ENCODE data around the gene PRSS2. TPM values are rescaled to one million over a fixed set of nuclear protein-coding genes. Genes with fewer than 3 reads are reported as not detected.

Gene PRSS2
- total RNA-seq, 1 experiment from 2014 or later: 22.4 TPM

- ChIA-PET CTCF (interaction anchor here (0.9 kb wide), 1 partner anchor 153 kb away, joined by 3 read pairs; no protein-coding TSS in a partner anchor), POLR2A (no interaction called here)
- DNase-seq (ENCODE audit: low read depth, low spot score) (no peak), ATAC-seq (no peak)
- TF ChIP-seq TCF7L2 (IDR thresholded peaks at IDR 0.05; ENCODE audit: low read depth, low read length) (no peak), SIN3A (IDR thresholded peaks at IDR 0.05; ENCODE audit: borderline replicate concordance, insufficient read depth, low read depth, low read length) (no peak), POLR2AphosphoS5 (IDR thresholded peaks at IDR 0.05; ENCODE audit: low read depth, low read length) (no peak)
- TF ChIP-seq, protein P1, sequence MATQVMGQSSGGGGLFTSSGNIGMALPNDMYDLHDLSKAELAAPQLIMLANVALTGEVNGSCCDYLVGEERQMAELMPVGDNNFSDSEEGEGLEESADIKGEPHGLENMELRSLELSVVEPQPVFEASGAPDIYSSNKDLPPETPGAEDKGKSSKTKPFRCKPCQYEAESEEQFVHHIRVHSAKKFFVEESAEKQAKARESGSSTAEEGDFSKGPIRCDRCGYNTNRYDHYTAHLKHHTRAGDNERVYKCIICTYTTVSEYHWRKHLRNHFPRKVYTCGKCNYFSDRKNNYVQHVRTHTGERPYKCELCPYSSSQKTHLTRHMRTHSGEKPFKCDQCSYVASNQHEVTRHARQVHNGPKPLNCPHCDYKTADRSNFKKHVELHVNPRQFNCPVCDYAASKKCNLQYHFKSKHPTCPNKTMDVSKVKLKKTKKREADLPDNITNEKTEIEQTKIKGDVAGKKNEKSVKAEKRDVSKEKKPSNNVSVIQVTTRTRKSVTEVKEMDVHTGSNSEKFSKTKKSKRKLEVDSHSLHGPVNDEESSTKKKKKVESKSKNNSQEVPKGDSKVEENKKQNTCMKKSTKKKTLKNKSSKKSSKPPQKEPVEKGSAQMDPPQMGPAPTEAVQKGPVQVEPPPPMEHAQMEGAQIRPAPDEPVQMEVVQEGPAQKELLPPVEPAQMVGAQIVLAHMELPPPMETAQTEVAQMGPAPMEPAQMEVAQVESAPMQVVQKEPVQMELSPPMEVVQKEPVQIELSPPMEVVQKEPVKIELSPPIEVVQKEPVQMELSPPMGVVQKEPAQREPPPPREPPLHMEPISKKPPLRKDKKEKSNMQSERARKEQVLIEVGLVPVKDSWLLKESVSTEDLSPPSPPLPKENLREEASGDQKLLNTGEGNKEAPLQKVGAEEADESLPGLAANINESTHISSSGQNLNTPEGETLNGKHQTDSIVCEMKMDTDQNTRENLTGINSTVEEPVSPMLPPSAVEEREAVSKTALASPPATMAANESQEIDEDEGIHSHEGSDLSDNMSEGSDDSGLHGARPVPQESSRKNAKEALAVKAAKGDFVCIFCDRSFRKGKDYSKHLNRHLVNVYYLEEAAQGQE (IDR thresholded peaks at IDR 0.05; ENCODE audit: insufficient read depth in 1 of 2, low read depth in 2 of 2, low read length in 1 of 2): no peak
- TF ChIP-seq, protein P2, sequence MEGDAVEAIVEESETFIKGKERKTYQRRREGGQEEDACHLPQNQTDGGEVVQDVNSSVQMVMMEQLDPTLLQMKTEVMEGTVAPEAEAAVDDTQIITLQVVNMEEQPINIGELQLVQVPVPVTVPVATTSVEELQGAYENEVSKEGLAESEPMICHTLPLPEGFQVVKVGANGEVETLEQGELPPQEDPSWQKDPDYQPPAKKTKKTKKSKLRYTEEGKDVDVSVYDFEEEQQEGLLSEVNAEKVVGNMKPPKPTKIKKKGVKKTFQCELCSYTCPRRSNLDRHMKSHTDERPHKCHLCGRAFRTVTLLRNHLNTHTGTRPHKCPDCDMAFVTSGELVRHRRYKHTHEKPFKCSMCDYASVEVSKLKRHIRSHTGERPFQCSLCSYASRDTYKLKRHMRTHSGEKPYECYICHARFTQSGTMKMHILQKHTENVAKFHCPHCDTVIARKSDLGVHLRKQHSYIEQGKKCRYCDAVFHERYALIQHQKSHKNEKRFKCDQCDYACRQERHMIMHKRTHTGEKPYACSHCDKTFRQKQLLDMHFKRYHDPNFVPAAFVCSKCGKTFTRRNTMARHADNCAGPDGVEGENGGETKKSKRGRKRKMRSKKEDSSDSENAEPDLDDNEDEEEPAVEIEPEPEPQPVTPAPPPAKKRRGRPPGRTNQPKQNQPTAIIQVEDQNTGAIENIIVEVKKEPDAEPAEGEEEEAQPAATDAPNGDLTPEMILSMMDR (IDR thresholded peaks at IDR 0.05): no peak
- intact Hi-C loops (cut with micrococcal nuclease; ENCODE audit: unreplicated experiment): loop anchor here (10.0 kb wide), 2 partner anchors 71 to 181 kb away; no protein-coding TSS in a partner anchor
- no peak overlapping the region for H3K4me3 ChIP-seq (ENCODE audit: low read depth in 2 of 2, low read length in 2 of 2)
- in situ Hi-C loops (cut with HindIII; ENCODE audit: low pct_unique_long_range_greater_than_20kb, low sequenced_read_pairs): no loop called here
- BruUV-seq (replicated peaks): no TSS peak
- no peaks in the 10 kb centered on the region for H3K4me1 ChIP-seq (ENCODE audit: control insufficient read depth, insufficient read depth, low read length)
- no peaks in the 10 kb centered on the region for H3K36me3 ChIP-seq (ENCODE audit: control insufficient read depth, insufficient read depth, low read length)
- H3K27me3 ChIP-seq (ENCODE audit: control insufficient read depth, insufficient read depth, low read length): peaks cover 8% of the 10 kb centered on the region; the same call in 1 of the 2 replicates
- H3K27ac ChIP-seq (ENCODE audit: low read length): no peak overlapping the region
- H3K9me3 ChIP-seq (ENCODE audit: control insufficient read depth, insufficient read depth, low read depth, low read length): no peaks in the 10 kb centered on the region
Measured at GRCh38 chr7:142785841-142786250, 15.1 kb downstream of the PRSS2 start.

DNA sequence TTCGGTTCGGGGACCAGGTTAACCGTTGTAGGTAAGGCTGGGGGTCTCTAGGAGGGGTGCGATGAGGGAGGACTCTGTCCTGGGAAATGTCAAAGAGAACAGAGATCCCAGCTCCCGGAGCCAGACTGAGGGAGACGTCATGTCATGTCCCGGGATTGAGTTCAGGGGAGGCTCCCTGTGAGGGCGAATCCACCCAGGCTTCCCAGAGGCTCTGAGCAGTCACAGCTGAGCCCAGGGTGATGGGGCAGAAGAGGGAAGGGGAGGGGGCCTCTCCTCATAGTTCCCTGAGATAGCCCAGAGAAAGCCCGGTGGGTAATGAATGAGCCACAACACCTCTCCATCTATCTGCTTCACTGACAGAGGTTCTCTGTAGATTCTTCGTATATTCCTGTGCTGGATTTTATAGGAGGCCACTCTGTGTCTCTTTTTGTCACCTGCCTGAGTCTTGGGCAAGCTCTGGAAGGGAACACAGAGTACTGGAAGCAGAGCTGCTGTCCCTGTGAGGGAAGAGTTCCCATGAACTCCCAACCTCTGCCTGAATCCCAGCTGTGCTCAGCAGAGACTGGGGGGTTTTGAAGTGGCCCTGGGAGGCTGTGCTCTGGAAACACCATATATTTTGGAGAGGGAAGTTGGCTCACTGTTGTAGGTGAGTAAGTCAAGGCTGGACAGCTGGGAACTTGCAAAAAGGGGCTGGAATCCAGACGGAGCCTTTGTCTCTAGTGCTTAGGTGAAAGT lies 16.4 kb downstream of the PRSS2 start:
- Histone ChIP-seq H3K27ac (ENCODE audit: low read length) (no peak overlapping the region), H3K4me1 (ENCODE audit: control insufficient read depth, insufficient read depth, low read length) (no peaks in the 10 kb centered on the region), H3K36me3 (ENCODE audit: control insufficient read depth, insufficient read depth, low read length) (no peaks in the 10 kb centered on the region), H3K4me3 (ENCODE audit: low read depth in 2 of 2, low read length in 2 of 2) (no peak overlapping the region), H3K27me3 (ENCODE audit: control insufficient read depth, insufficient read depth, low read length) (peaks cover 7% of the 10 kb centered on the region; the same call in 1 of the 2 replicates), H3K9me3 (ENCODE audit: control insufficient read depth, insufficient read depth, low read depth, low read length) (no peaks in the 10 kb centered on the region)
- BruUV-seq (replicated peaks): no TSS peak
- no peak for ATAC-seq
- CTCF ChIA-PET: no interaction called here
- no peak for TF ChIP-seq SIN3A (IDR thresholded peaks at IDR 0.05; ENCODE audit: borderline replicate concordance, insufficient read depth, low read depth, low read length)
- TF ChIP-seq, protein P1 (IDR thresholded peaks at IDR 0.05; ENCODE audit: insufficient read depth in 1 of 2, low read depth in 2 of 2, low read length in 1 of 2): no peak
- TF ChIP-seq POLR2AphosphoS5 (IDR thresholded peaks at IDR 0.05; ENCODE audit: low read depth, low read length): no peak
- no peak for TF ChIP-seq TCF7L2 (IDR thresholded peaks at IDR 0.05; ENCODE audit: low read depth, low read length)
- TF ChIP-seq, protein P2 (IDR thresholded peaks at IDR 0.05): no peak
- in situ Hi-C loops (cut with HindIII; ENCODE audit: low pct_unique_long_range_greater_than_20kb, low sequenced_read_pairs) (no loop called here), intact Hi-C loops (cut with micrococcal nuclease; ENCODE audit: unreplicated experiment) (loop anchor here (10.0 kb wide), 2 partner anchors 72 to 182 kb away; no protein-coding TSS in a partner anchor)
- POLR2A ChIA-PET: no interaction called here
- no peak for DNase-seq (ENCODE audit: low read depth, low spot score)
